ENCODE results near the gene GTSF1L.

DNA sequence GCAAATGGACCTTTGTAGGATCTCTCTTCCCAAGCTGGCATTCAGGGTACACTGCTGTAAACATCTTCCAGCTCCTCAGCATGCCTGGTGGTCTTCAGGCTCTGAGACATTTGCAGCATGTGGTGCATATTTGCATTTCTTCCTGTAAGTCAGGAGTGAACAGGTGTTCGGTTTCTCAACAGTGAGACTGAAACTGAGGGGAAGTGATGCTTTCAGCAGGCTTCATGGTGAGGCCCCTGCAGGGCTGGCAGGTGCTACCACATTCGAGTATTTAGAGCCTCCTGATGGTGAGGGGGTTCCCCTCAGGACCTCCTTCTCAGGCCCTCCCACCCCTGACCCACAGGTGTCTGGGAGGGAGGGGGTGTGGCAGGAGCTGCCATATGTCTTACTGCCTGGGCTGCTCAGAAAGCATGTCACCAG, 44.8 kb downstream of the GTSF1L start:
- TF ChIP-seq, protein P1, sequence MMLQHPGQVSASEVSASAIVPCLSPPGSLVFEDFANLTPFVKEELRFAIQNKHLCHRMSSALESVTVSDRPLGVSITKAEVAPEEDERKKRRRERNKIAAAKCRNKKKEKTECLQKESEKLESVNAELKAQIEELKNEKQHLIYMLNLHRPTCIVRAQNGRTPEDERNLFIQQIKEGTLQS (CRISPR knock-in tag; conservative IDR thresholded peaks at IDR 0.05) = no peak
- TF ChIP-seq, protein P2, sequence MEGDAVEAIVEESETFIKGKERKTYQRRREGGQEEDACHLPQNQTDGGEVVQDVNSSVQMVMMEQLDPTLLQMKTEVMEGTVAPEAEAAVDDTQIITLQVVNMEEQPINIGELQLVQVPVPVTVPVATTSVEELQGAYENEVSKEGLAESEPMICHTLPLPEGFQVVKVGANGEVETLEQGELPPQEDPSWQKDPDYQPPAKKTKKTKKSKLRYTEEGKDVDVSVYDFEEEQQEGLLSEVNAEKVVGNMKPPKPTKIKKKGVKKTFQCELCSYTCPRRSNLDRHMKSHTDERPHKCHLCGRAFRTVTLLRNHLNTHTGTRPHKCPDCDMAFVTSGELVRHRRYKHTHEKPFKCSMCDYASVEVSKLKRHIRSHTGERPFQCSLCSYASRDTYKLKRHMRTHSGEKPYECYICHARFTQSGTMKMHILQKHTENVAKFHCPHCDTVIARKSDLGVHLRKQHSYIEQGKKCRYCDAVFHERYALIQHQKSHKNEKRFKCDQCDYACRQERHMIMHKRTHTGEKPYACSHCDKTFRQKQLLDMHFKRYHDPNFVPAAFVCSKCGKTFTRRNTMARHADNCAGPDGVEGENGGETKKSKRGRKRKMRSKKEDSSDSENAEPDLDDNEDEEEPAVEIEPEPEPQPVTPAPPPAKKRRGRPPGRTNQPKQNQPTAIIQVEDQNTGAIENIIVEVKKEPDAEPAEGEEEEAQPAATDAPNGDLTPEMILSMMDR (IDR thresholded peaks at IDR 0.05) = no peak
- TF ChIP-seq ZNF317 (CRISPR knock-in tag; IDR thresholded peaks at IDR 0.05; ENCODE audit: borderline replicate concordance, low read depth) = no peak
- no peak for TF ChIP-seq ATF1 (CRISPR knock-in tag; IDR thresholded peaks at IDR 0.05)
- TF ChIP-seq JUN (CRISPR knock-in tag; IDR thresholded peaks at IDR 0.05) = no peak
- TF ChIP-seq TEAD4 (CRISPR knock-in tag; IDR thresholded peaks at IDR 0.05) = no peak
- TF ChIP-seq NFYB (CRISPR knock-in tag; conservative IDR thresholded peaks at IDR 0.05; ENCODE audit: low read depth) = no peak
- no peak for TF ChIP-seq NR3C1 (CRISPR knock-in tag; conservative IDR thresholded peaks at IDR 0.05; ENCODE audit: low read depth)
- TF ChIP-seq MXD4 (CRISPR knock-in tag; IDR thresholded peaks at IDR 0.05; ENCODE audit: borderline replicate concordance) = no peak
- no peak for TF ChIP-seq ELF4 (CRISPR knock-in tag; IDR thresholded peaks at IDR 0.05; ENCODE audit: low read depth)
- TF ChIP-seq, protein P3, sequence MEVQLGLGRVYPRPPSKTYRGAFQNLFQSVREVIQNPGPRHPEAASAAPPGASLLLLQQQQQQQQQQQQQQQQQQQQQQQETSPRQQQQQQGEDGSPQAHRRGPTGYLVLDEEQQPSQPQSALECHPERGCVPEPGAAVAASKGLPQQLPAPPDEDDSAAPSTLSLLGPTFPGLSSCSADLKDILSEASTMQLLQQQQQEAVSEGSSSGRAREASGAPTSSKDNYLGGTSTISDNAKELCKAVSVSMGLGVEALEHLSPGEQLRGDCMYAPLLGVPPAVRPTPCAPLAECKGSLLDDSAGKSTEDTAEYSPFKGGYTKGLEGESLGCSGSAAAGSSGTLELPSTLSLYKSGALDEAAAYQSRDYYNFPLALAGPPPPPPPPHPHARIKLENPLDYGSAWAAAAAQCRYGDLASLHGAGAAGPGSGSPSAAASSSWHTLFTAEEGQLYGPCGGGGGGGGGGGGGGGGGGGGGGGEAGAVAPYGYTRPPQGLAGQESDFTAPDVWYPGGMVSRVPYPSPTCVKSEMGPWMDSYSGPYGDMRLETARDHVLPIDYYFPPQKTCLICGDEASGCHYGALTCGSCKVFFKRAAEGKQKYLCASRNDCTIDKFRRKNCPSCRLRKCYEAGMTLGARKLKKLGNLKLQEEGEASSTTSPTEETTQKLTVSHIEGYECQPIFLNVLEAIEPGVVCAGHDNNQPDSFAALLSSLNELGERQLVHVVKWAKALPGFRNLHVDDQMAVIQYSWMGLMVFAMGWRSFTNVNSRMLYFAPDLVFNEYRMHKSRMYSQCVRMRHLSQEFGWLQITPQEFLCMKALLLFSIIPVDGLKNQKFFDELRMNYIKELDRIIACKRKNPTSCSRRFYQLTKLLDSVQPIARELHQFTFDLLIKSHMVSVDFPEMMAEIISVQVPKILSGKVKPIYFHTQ (CRISPR knock-in tag; IDR thresholded peaks at IDR 0.05) = no peak
- no peak for TF ChIP-seq FOXJ3 (CRISPR knock-in tag; IDR thresholded peaks at IDR 0.05; ENCODE audit: borderline replicate concordance)
